Hematopoietic multipotent progenitor cell (in vitro differentiated cells): ENCODE data around the gene CADM3. TPM values are rescaled to one million over a fixed set of nuclear protein-coding genes. Genes with fewer than 3 reads are reported as not detected.
A peak's percentile ranks its signal among the peaks of the same experiment; 100 is the strongest.

Experiments
- DNase-seq, 3 donors: peaks; one replicate each; pipeline ENCODE4 v3.0.0-alpha.2; 2011 to 2015; ENCODE audit warnings: low read depth in 2 of 3, low spot score in 2 of 3
- total RNA-seq: library from RNA; depleted of rRNA; stranded (reverse); fragments of >200 nt; gene quantifications from one replicate; pipeline ENCODE4 v1.2.3, GENCODE V29; 2012

Gene CADM3
- total RNA-seq, result not detected

- DNase-seq, result no peak
These were observed at the start of gene CADM3 for GRCh38 chr1:159171254-159171687. Gene CADM3 (plus strand): TSS chr1:159171615. CDS start chr1:159171766, 151 bp downstream.

- no peak for DNase-seq
These were observed 49.3 kb upstream of the CADM3 start for GRCh38 chr1:159122005-159122621.

GRCh38 chr1:159123587-159123986 lies 47.8 kb upstream of the CADM3 start:
- no peak for DNase-seq

- peak; percentile 18 to 88 (median 48) for DNase-seq
These were observed 39.0 kb upstream of the CADM3 start for GRCh38 chr1:159132271-159132881.

- no peak for DNase-seq
These were observed 30.9 kb upstream of the CADM3 start for GRCh38 chr1:159140474-159140873.

GRCh38 chr1:159141584-159142390 lies 29.6 kb upstream of the CADM3 start:
- no peak for DNase-seq

- no peak for DNase-seq
These were observed 29.1 kb upstream of the CADM3 start for GRCh38 chr1:159142391-159142663.

- DNase-seq, result no peak
These were observed 28.5 kb upstream of the CADM3 start for GRCh38 chr1:159142726-159143510.

GRCh38 chr1:159144571-159144970 lies 26.8 kb upstream of the CADM3 start:
- no peak for DNase-seq

- no peak for DNase-seq
These were observed 24.4 kb upstream of the CADM3 start for GRCh38 chr1:159146980-159147379.

- no peak for DNase-seq
These were observed 19.4 kb upstream of the CADM3 start for GRCh38 chr1:159152031-159152430.

GRCh38 chr1:159161001-159161718 lies 10.3 kb upstream of the CADM3 start:
- DNase-seq, result peak; percentile 19 to 82 (median 73)

GRCh38 chr1:159161719-159162026 lies 9.7 kb upstream of the CADM3 start:
- no peak for DNase-seq

GRCh38 chr1:159162516-159163265 lies 8.7 kb upstream of the CADM3 start:
- DNase-seq, result peak in 2 of 3 donors; percentile 18 to 36

- DNase-seq, result no peak
These were observed 7.7 kb upstream of the CADM3 start for GRCh38 chr1:159163614-159164228.

- DNase-seq, result no peak
These were observed 3.4 kb upstream of the CADM3 start for GRCh38 chr1:159168043-159168442.

GRCh38 chr1:159170639-159171038 lies 776 bp upstream of the CADM3 start:
- DNase-seq, result no peak

- DNase-seq, result no peak
These were observed 480 bp downstream of the CADM3 start for GRCh38 chr1:159171688-159172501.
